ENCODE results near the gene SRRM3.

DNA sequence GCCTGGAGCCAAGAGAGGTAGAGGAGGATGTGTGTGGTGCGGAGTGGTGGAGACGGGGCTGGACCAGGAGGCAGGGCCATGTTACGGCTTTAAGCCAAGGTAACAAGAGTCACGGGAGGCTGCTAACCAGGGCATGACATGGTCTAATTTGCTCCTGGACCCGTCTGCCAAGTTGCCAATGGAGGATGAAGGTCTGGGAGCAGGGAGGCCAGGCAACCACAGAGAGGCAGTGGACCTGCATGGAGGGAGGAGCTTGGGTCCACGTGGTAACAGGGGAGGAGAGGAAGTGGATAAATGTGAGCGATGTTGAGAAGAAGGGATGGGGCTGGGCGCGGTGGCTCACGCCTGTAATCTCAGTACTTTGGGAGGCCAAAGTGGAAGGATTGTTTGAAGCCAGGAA lies 31.0 kb downstream of the SRRM3 start:
- TF ChIP-seq POLR2A (IDR thresholded peaks at IDR 0.05) (no peak), EP300 (IDR thresholded peaks at IDR 0.05) (no peak)
- TF ChIP-seq, protein P1, sequence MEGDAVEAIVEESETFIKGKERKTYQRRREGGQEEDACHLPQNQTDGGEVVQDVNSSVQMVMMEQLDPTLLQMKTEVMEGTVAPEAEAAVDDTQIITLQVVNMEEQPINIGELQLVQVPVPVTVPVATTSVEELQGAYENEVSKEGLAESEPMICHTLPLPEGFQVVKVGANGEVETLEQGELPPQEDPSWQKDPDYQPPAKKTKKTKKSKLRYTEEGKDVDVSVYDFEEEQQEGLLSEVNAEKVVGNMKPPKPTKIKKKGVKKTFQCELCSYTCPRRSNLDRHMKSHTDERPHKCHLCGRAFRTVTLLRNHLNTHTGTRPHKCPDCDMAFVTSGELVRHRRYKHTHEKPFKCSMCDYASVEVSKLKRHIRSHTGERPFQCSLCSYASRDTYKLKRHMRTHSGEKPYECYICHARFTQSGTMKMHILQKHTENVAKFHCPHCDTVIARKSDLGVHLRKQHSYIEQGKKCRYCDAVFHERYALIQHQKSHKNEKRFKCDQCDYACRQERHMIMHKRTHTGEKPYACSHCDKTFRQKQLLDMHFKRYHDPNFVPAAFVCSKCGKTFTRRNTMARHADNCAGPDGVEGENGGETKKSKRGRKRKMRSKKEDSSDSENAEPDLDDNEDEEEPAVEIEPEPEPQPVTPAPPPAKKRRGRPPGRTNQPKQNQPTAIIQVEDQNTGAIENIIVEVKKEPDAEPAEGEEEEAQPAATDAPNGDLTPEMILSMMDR (IDR thresholded peaks at IDR 0.05), result no peak

Data from stomach (tissue), 4 donors.